ENCODE measurements around the gene EDRF1.
"Not testable (repeated sequence)": the region's sequence is repeated elsewhere in the genome, so short reads cannot be mapped to it uniquely, and the experiment has no call there.

EDRF1 gene

GRCh38 chr10:125719173-125720001, at the start of gene EDRF1:
Gene EDRF1, plus strand, starts transcription at chr10:125719709. Its CDS starts 99 bp downstream, at chr10:125719808.
- peak; percentile 99 for DNase-seq (ENCODE audit: low read depth)

- DNase-seq (ENCODE audit: low read depth) = no peak
Observed at GRCh38 chr10:125672884-125673283, 46.6 kb upstream of the EDRF1 start.

- DNase-seq (ENCODE audit: low read depth) = no peak
Observed at GRCh38 chr10:125679436-125679835, 40.1 kb upstream of the EDRF1 start.

- no peak for DNase-seq (ENCODE audit: low read depth)
Observed at GRCh38 chr10:125683063-125683462, 36.4 kb upstream of the EDRF1 start, which contains the start of gene TEX36. Gene TEX36, minus strand, starts transcription at chr10:125683163. Its CDS starts 174 bp downstream, at chr10:125682989.

GRCh38 chr10:125683821-125684220, 35.7 kb upstream of the EDRF1 start:
- DNase-seq (ENCODE audit: low read depth) = no peak

- no peak for DNase-seq (ENCODE audit: low read depth)
Observed at GRCh38 chr10:125684581-125684980, 34.9 kb upstream of the EDRF1 start.

- DNase-seq (ENCODE audit: low read depth) = no peak
Observed at GRCh38 chr10:125687507-125688185, 31.9 kb upstream of the EDRF1 start.

- DNase-seq (ENCODE audit: low read depth) = no peak
Observed at GRCh38 chr10:125689955-125690569, 29.4 kb upstream of the EDRF1 start.

- DNase-seq (ENCODE audit: low read depth) = no peak
Observed at GRCh38 chr10:125691160-125691981, 28.1 kb upstream of the EDRF1 start.

GRCh38 chr10:125692196-125692595, 27.3 kb upstream of the EDRF1 start:
- no peak for DNase-seq (ENCODE audit: low read depth)

GRCh38 chr10:125692601-125693523, 26.6 kb upstream of the EDRF1 start:
- no peak for DNase-seq (ENCODE audit: low read depth)

- DNase-seq (ENCODE audit: low read depth) = no peak
Observed at GRCh38 chr10:125693524-125693847, 26.0 kb upstream of the EDRF1 start.

- no peak for DNase-seq (ENCODE audit: low read depth)
Observed at GRCh38 chr10:125694883-125695282, 24.6 kb upstream of the EDRF1 start.

- not testable (repeated sequence) for DNase-seq (ENCODE audit: low read depth)
Observed at GRCh38 chr10:125696884-125697283, 22.6 kb upstream of the EDRF1 start.

- DNase-seq (ENCODE audit: low read depth) = no peak
Observed at GRCh38 chr10:125698481-125698998, 21.0 kb upstream of the EDRF1 start.

GRCh38 chr10:125699562-125700143, 19.9 kb upstream of the EDRF1 start:
- DNase-seq (ENCODE audit: low read depth) = no peak

GRCh38 chr10:125700355-125700911, 19.1 kb upstream of the EDRF1 start:
- DNase-seq (ENCODE audit: low read depth) = no peak

- DNase-seq (ENCODE audit: low read depth) = no peak
Observed at GRCh38 chr10:125707541-125708468, 11.7 kb upstream of the EDRF1 start.

- no peak for DNase-seq (ENCODE audit: low read depth)
Observed at GRCh38 chr10:125708971-125709503, 10.5 kb upstream of the EDRF1 start.

Data from stimulated activated CD8-positive, alpha-beta memory T cell treated with anti-CD3 and anti-CD28 coated beads, Interleukin-12 subunit alpha, Interleukin-12 subunit beta, amount 100 ng/mL, for 4 hours (primary cell).